MM.1S (cell line): ENCODE measurements around the gene TMEM263.

Experiments used
- CTCF ChIP-seq: fragments of 300-600 bp; sonication (generic); IDR thresholded peaks from 2 replicates; pipeline ENCODE4 v1.5.1; 2016; ENCODE audit warnings: antibody characterized with exemption, low read length, mixed read lengths
- EZH2phosphoT487 ChIP-seq: fragments of 300-600 bp; sonication (generic); IDR thresholded peaks from 2 replicates; pipeline ENCODE4 v1.6.1; 2018; ENCODE audit warnings: antibody characterized with exemption, low read length

- no peak for TF ChIP-seq EZH2phosphoT487
- no peak for TF ChIP-seq CTCF
Observed at GRCh38 chr12:106975098-106975497, 19.4 kb downstream of the TMEM263 start.
